Peyer's patch (tissue), 4 donors: ENCODE data around the gene DUOX1. TPM values are rescaled to one million over a fixed set of nuclear protein-coding genes. Genes with fewer than 3 reads are reported as not detected.

ENCODE experiments used
- DNase-seq, 3 donors: peaks; one replicate each; pipeline ENCODE4 v3.0.0-alpha.2; 2017 to 2019
- H3K27ac ChIP-seq, 4 donors: fragments of 200-600 bp; sonication (generic); one replicate each; pipeline ENCODE4 v1.5.1; 2016 to 2019
- H3K27me3 ChIP-seq, 2 donors: fragments of 200-600 bp; sonication (generic); one replicate each; pipeline ENCODE4 v1.5.1; 2019
- H3K36me3 ChIP-seq, 3 donors: fragments of 200-600 bp; sonication (generic); one replicate each; pipeline ENCODE4 v1.5.1; 2016 to 2019
- H3K4me1 ChIP-seq, 4 donors: fragments of 200-600 bp; sonication (generic); one replicate each; pipeline ENCODE4 v1.5.1; 2016 to 2019
- H3K4me3 ChIP-seq, 4 donors: fragments of 200-600 bp; sonication (generic); 1 replicate in 3 of 4; 2 replicates in 1 of 4; pipeline ENCODE4 v1.5.1; 2016 to 2019; ENCODE audit warnings: mild to moderate bottlenecking in 1 of 4
- H3K9me3 ChIP-seq, 4 donors: fragments of 200-600 bp; sonication (generic); one replicate each; pipeline ENCODE4 v1.5.1; 2016 to 2019; ENCODE audit warnings: mild to moderate bottlenecking in 1 of 4
- CTCF ChIP-seq, 6 experiments: fragments of 450-650 bp in 4 of 6; fragments of 200-600 bp in 2 of 6; sonication (generic) in 1 of 6; IDR thresholded peaks; one replicate each; pipeline ENCODE4 v1.5.1; 2017 to 2019; ENCODE audit warnings: antibody characterized with exemption in 6 of 6, mild to moderate bottlenecking in 3 of 6, moderate library complexity in 1 of 6
- POLR2A ChIP-seq, 2 donors: fragments of 450-650 bp; IDR thresholded peaks; one replicate each; pipeline ENCODE4 v1.5.1; 2017; ENCODE audit warnings: antibody characterized with exemption in 2 of 2, mild to moderate bottlenecking in 2 of 2, moderate library complexity in 2 of 2
- total RNA-seq, 4 donors: library from RNA; depleted of rRNA; stranded (reverse); fragments of >200 nt; gene quantifications; one replicate each; pipeline ENCODE4 v1.1.0, GENCODE V29; 2016

The DUOX1 gene
- total RNA-seq, 4 donors from 2014 or later, result 0.35 to 0.54 TPM; not detected in 2

GRCh38 chr15:45200001-45200798 is 70.4 kb downstream of the DUOX1 start:
- peak; percentile 96 to 99 (median 99) for DNase-seq
- Histone ChIP-seq H3K4me1 (no peaks in the 10 kb centered on the region), H3K27ac (peak overlapping the region; percentile 92 to 99 (median 97)), H3K9me3 (no peaks in the 10 kb centered on the region), H3K27me3 (no peaks in the 10 kb centered on the region), H3K36me3 (no peaks in the 10 kb centered on the region), H3K4me3 (peak overlapping the region; percentile 57 to 76 (median 69))
- peak; percentile 89 to 97 for TF ChIP-seq POLR2A (IDR thresholded peaks at IDR 0.05)
- peak in 1 of 6 experiments; percentile 3 for TF ChIP-seq CTCF (IDR thresholded peaks at IDR 0.05)

- Histone ChIP-seq H3K27ac (peak overlapping the region; percentile 92 to 99 (median 97)), H3K27me3 (no peaks in the 10 kb centered on the region), H3K4me3 (peak overlapping the region; percentile 57 to 76 (median 69)), H3K4me1 (no peaks in the 10 kb centered on the region), H3K9me3 (no peaks in the 10 kb centered on the region), H3K36me3 (no peaks in the 10 kb centered on the region)
- no peak for TF ChIP-seq CTCF (IDR thresholded peaks at IDR 0.05)
- no peak for TF ChIP-seq POLR2A (IDR thresholded peaks at IDR 0.05)
- DNase-seq, result peak; percentile 73 to 90 (median 81)
Measured at GRCh38 chr15:45200799-45201556, 71.2 kb downstream of the DUOX1 start.

GRCh38 chr15:45201557-45201859 is 71.7 kb downstream of the DUOX1 start:
- H3K4me3 ChIP-seq, result no peak overlapping the region
- peak overlapping the region; percentile 92 to 99 (median 97) for H3K27ac ChIP-seq
- no peak for TF ChIP-seq POLR2A (IDR thresholded peaks at IDR 0.05)
- no peak for TF ChIP-seq CTCF (IDR thresholded peaks at IDR 0.05)
- H3K27me3 ChIP-seq, result no peaks in the 10 kb centered on the region
- H3K9me3 ChIP-seq, result no peaks in the 10 kb centered on the region
- H3K36me3 ChIP-seq, result no peaks in the 10 kb centered on the region
- DNase-seq, result no peak
- no peaks in the 10 kb centered on the region for H3K4me1 ChIP-seq

- DNase-seq, result no peak
- no peaks in the 10 kb centered on the region for H3K36me3 ChIP-seq
- H3K27me3 ChIP-seq, result no peaks in the 10 kb centered on the region
- H3K4me1 ChIP-seq, result no peaks in the 10 kb centered on the region
- no peaks in the 10 kb centered on the region for H3K9me3 ChIP-seq
- H3K4me3 ChIP-seq, result no peak overlapping the region
- no peak for TF ChIP-seq CTCF (IDR thresholded peaks at IDR 0.05)
- TF ChIP-seq POLR2A (IDR thresholded peaks at IDR 0.05), result no peak
- peak overlapping the region in 1 of 4 donors; percentile 98 for H3K27ac ChIP-seq
Measured at GRCh38 chr15:45201869-45202268, 72.1 kb downstream of the DUOX1 start.

- H3K4me3 ChIP-seq, result no peak overlapping the region
- TF ChIP-seq CTCF (IDR thresholded peaks at IDR 0.05) (no peak), POLR2A (IDR thresholded peaks at IDR 0.05) (no peak)
- H3K27ac ChIP-seq, result no peak overlapping the region
- no peak for DNase-seq
- no peaks in the 10 kb centered on the region for H3K27me3 ChIP-seq
- no peaks in the 10 kb centered on the region for H3K9me3 ChIP-seq
- no peaks in the 10 kb centered on the region for H3K36me3 ChIP-seq
- H3K4me1 ChIP-seq, result no peaks in the 10 kb centered on the region
Measured at GRCh38 chr15:45203182-45203581, 73.4 kb downstream of the DUOX1 start.
